Medulla oblongata (tissue), 1 donor: Measurements from ENCODE around the gene CDT1.
A peak's percentile ranks its signal among the peaks of the same experiment; 100 is the strongest.

Experiments used
- DNase-seq: peaks from one replicate; pipeline ENCODE4 v3.0.0-alpha.2; 2015; ENCODE audit errors: extremely low spot score

Gene CDT1

DNA sequence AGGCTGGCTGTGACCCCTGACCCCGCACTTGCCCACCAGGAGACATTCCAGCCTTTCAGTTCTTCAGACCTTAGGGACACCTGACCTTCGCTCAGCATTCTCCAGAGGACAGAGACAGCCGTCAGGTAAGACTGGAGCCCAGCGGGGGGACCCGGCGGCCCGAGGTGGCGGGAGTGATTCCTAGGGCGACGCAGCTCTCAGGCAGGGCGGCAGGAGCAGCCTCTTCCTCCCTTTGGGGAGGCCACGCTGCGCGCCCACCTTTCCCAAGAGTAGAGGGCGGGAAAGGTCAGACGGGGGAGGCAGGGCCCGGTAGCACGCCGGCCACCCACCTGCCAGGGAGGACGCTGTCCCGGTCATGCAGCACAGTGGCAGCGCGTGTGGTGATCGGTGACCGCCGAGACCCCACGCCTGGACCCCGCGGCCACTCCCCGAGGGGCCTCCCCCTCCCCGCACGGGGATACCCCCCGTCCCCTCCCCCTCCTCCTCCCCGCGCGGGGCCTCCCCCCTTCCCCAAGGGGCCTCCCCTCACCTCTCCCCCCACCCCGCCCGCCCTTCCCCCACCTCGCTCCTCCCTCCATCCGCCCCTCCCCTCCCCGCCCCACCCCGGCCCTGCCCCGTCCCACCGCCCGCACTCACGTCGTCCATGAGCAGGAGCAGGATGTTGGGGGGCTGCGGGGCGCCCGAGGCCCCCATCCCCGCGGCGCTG, 52.7 kb downstream of the CDT1 start:
- DNase-seq = no peak

DNA sequence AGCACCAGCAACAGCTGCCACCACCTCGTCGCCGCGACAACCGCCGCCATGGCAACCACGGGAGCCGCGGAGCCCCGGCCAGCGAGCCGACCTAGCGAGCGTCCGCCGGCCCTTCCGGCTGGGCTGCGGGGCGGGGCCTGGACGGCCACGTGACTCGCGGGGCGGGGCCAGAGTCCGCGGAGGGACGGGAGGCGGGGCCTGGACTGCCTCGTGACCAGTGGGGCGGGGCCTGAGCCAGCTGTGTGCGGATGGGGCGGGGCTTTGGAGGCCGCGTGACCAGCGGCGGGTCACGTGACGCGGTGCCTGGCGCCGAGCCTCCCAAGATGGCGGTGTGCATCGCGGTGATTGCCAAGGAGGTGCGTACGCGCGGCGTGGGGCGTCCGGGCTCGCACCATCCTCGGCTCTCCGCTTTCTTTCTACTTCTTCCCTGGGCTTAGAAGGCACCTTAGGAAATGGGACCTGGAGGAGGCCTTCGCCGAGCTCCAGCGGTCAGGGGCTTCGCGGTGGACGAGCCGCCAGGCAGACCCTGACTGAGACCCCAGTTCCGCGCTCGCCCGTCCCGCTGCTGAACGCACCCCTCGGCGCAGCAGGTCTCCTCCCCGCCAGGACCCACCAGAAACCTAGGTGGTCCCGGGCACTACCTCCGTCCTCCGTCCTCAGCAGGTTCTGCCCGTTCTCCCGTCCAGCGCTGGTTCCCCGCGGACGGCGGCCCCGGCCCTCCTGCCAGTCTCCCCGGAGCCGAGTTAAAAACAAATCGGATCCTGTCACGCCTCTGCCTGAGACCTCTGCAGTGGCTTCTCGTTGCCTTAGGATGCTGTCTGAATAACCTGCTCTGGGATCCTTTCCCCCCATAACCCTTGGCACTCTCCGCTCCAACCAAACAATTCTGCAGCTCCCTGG, 53.5 kb downstream of the CDT1 start, which contains the start of the genes GALNS and TRAPPC2L:
TSS of gene GALNS (minus strand) at position 120 of the 900 bp plus-strand sequence. CDS start at position 50, 70 bp downstream.
TSS of gene TRAPPC2L (plus strand) at position 300 of the 900 bp plus-strand sequence. CDS start at position 324, 24 bp downstream.
- DNase-seq = peak; percentile 97

DNA sequence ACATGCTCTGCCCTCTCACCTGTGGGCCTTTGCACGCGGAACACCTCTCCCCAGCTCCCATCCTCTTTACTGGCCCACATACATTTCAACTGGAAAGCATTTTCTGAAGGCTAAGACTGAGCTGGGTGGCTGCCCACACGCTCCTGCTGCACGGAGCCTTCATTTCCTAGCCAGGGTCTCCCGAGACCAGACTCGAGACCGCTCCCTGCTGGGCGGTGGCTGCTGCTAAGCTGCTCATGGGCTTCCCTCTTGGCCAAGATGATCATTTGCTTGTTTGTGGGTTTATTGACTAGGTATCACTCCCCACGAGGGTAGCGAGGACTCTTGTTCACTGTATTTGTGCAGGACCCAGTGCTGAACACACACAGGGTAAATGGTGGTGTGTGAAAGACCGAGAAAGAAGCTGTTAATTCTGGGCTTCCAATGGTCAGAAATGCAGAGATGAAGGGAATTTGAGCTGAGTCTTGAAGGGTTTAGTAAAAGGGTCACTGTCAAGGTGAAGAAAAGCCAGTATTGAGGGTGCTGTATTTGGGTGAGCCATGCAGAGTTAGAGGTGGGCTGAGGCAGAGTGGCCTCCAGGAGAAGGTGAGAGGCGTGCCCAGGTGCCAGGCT, 54.2 kb downstream of the CDT1 start:
- DNase-seq = peak; percentile 86
